Muscle of arm (tissue), 12 donors: ENCODE results near the gene STX1B. TPM values are rescaled to one million over a fixed set of nuclear protein-coding genes. Genes with fewer than 3 reads are reported as not detected.
"Not testable (repeated sequence)": the region's sequence is repeated elsewhere in the genome, so short reads cannot be mapped to it uniquely, and the experiment has no call there.

Source experiments
- DNase-seq: peaks from one replicate; pipeline ENCODE4 v3.0.0-alpha.2; 2013
- polyA plus RNA-seq, 12 donors: library from polyadenylated mRNA; unstranded; fragments of 120-200 nt; gene quantifications; one replicate each; pipeline ENCODE4 v1.2.1, GENCODE V29; 2013; ENCODE audit not compliant: insufficient read length in 12 of 12

The STX1B gene
- polyA plus RNA-seq, 12 donors = 0.78 to 7.1 (median 1.5) TPM; not detected in 2

GRCh38 chr16:30953111-30953510 is 57.3 kb downstream of the STX1B start:
- DNase-seq = no peak

GRCh38 chr16:30951750-30952149 is 58.7 kb downstream of the STX1B start:
- DNase-seq = peak; percentile 58

- no peak for DNase-seq
These were observed 59.2 kb downstream of the STX1B start for GRCh38 chr16:30951193-30951592.

- DNase-seq = no peak
These were observed 59.8 kb downstream of the STX1B start for GRCh38 chr16:30950516-30951065.

GRCh38 chr16:30949650-30950515 is 60.6 kb downstream of the STX1B start:
- peak; percentile 71 for DNase-seq

GRCh38 chr16:30948667-30949649 is 61.5 kb downstream of the STX1B start, which contains the start of gene ORAI3:
TSS of gene ORAI3 (plus strand) at chr16:30949068. CDS start at chr16:30949290, 222 bp downstream.
- peak; percentile 73 for DNase-seq

GRCh38 chr16:30947859-30948666 is 62.4 kb downstream of the STX1B start:
- peak; percentile 95 for DNase-seq

GRCh38 chr16:30947541-30947858 is 62.9 kb downstream of the STX1B start:
- DNase-seq = no peak

- DNase-seq = no peak
These were observed 63.5 kb downstream of the STX1B start for GRCh38 chr16:30946671-30947540.

GRCh38 chr16:30944352-30944751 is 66.1 kb downstream of the STX1B start:
- DNase-seq = no peak

GRCh38 chr16:30942426-30942806 is 68.0 kb downstream of the STX1B start:
- no peak for DNase-seq

- DNase-seq = no peak
These were observed 68.6 kb downstream of the STX1B start for GRCh38 chr16:30941600-30942425.

GRCh38 chr16:30939571-30939970 is 70.9 kb downstream of the STX1B start:
- not testable (repeated sequence) for DNase-seq

Other genes starting within 250 kb of the STX1B start
- 1 to 10 TPM in 9 of 12 donors, under 1 TPM in 1, not detected in 2; 0.94 to 3.9 (median 2.0) TPM for gene CFAP119, start 248.6 kb downstream of the STX1B start, polyA plus RNA-seq
- gene RNF40, start 248.3 kb downstream of the STX1B start, polyA plus RNA-seq = 10 to 100 TPM in 11 of 12 donors, not detected in 1; 44.1 to 72.2 (median 52.7) TPM
- gene ZNF629, start 223.4 kb downstream of the STX1B start, polyA plus RNA-seq = 10 to 100 TPM in 11 of 12 donors, not detected in 1; 11.7 to 15.9 (median 14.0) TPM
- gene BCL7C, start 116.6 kb downstream of the STX1B start, polyA plus RNA-seq = 10 to 100 TPM in 11 of 12 donors, not detected in 1; 24.7 to 34.9 (median 27.2) TPM
- 10 to 100 TPM in 5 of 12 donors, 1 to 10 TPM in 5, not detected in 2; 8.7 to 15.7 (median 10.5) TPM for gene CTF1, start 114.0 kb downstream of the STX1B start, polyA plus RNA-seq
- 10 to 100 TPM in 5 of 12 donors, 1 to 10 TPM in 6, not detected in 1; 5.3 to 29.1 (median 9.5) TPM for gene FBXL19, start 87.1 kb downstream of the STX1B start, polyA plus RNA-seq
- gene ORAI3, start 61.6 kb downstream of the STX1B start, polyA plus RNA-seq = 10 to 100 TPM in 3 of 12 donors, 1 to 10 TPM in 8, not detected in 1; 7.4 to 11.3 (median 8.8) TPM
- gene SETD1A, start 52.9 kb downstream of the STX1B start, polyA plus RNA-seq = 10 to 100 TPM in 9 of 12 donors, 1 to 10 TPM in 2, not detected in 1; 9.5 to 19.5 (median 11.0) TPM
- gene HSD3B7, start 25.4 kb downstream of the STX1B start, polyA plus RNA-seq = 10 to 100 TPM in 1 of 12 donors, 1 to 10 TPM in 10, not detected in 1; 6.9 to 16.3 (median 9.0) TPM
- 10 to 100 TPM in 11 of 12 donors, not detected in 1; 33.1 to 71.9 (median 39.3) TPM for gene STX4, start 22.9 kb upstream of the STX1B start, polyA plus RNA-seq
- gene ZNF668, start 63.6 kb upstream of the STX1B start, polyA plus RNA-seq = 1 to 10 TPM in 11 of 12 donors, not detected in 1; 5.3 to 9.5 (median 7.2) TPM
- 10 to 100 TPM in 2 of 12 donors, 1 to 10 TPM in 9, not detected in 1; 7.1 to 13.3 (median 9.5) TPM for gene ZNF646, start 63.8 kb upstream of the STX1B start, polyA plus RNA-seq
- gene PRSS53, start 78.3 kb upstream of the STX1B start, polyA plus RNA-seq = 10 to 100 TPM in 1 of 12 donors, 1 to 10 TPM in 10, not detected in 1; 1.8 to 16.4 (median 4.6) TPM
- 10 to 100 TPM in 11 of 12 donors, not detected in 1; 50.0 to 71.5 (median 58.6) TPM for gene VKORC1, start 84.2 kb upstream of the STX1B start, polyA plus RNA-seq
- gene BCKDK, start 97.7 kb upstream of the STX1B start, polyA plus RNA-seq = 10 to 100 TPM in 11 of 12 donors, not detected in 1; 19.1 to 30.0 (median 24.8) TPM
- gene KAT8, start 107.0 kb upstream of the STX1B start, polyA plus RNA-seq = 10 to 100 TPM in 11 of 12 donors, not detected in 1; 41.5 to 63.1 (median 46.7) TPM
- gene PRSS8, start 125.1 kb upstream of the STX1B start, polyA plus RNA-seq = 10 to 100 TPM in 2 of 12 donors, 1 to 10 TPM in 2, under 1 TPM in 6, not detected in 2; 0.16 to 39.2 (median 0.61) TPM
- gene PRSS36, start 139.4 kb upstream of the STX1B start, polyA plus RNA-seq = 1 to 10 TPM in 8 of 12 donors, under 1 TPM in 2, not detected in 2; 0.92 to 2.0 (median 1.4) TPM
- gene FUS, start 169.5 kb upstream of the STX1B start, polyA plus RNA-seq = 1,000 to 10,000 TPM in 1 of 12 donors, 100 to 1,000 TPM in 11; 290 to 4,308 (median 418) TPM
- 10 to 100 TPM in 3 of 12 donors, 1 to 10 TPM in 8, not detected in 1; 3.8 to 28.0 (median 6.0) TPM for gene PYCARD, start 192.1 kb upstream of the STX1B start, polyA plus RNA-seq
- gene TRIM72, start 203.5 kb upstream of the STX1B start, polyA plus RNA-seq = 10 to 100 TPM in 11 of 12 donors, not detected in 1; 19.1 to 87.8 (median 58.2) TPM
- 1 to 10 TPM in 5 of 12 donors, under 1 TPM in 5, not detected in 2; 0.27 to 2.1 (median 0.95) TPM for gene PYDC1, start 206.5 kb upstream of the STX1B start, polyA plus RNA-seq
- 1 to 10 TPM in 11 of 12 donors, not detected in 1; 2.1 to 9.2 (median 3.2) TPM for gene ITGAM, start 249.3 kb upstream of the STX1B start, polyA plus RNA-seq